ENCODE results near the gene PTPRE.
A peak's percentile ranks its signal among the peaks of the same experiment; 100 is the strongest.

The PTPRE gene

DNA sequence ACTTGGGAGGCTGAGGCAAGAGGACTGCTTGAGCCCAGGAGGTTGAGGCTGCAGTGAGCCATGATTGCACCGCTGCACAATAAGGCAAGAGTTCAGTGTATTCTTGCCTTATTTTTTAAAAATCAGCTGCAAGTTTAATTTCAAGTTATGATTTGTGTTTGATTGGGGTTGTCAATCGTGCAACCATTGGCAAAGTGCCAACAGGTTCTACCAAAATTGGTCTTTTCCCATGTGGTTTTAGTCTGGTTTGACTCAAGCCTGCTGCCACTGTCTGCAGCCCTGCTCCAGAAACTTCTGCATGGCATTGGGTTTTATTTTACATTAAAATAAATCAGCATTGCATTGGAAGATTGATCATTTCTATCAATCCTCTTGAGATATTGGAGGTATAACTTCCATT, 72.7 kb downstream of the PTPRE start:
- no peak for ATAC-seq
- TF ChIP-seq ARNTL (CRISPR knock-in tag; IDR thresholded peaks at IDR 0.05; ENCODE audit: borderline replicate concordance, low read depth) = no peak
- TF ChIP-seq ZFP30 (CRISPR knock-in tag; IDR thresholded peaks at IDR 0.05) = no peak
- no peak for TF ChIP-seq RARB (CRISPR knock-in tag; IDR thresholded peaks at IDR 0.05)
- TF ChIP-seq OSR1 (CRISPR knock-in tag; IDR thresholded peaks at IDR 0.05) = no peak
- no peak for TF ChIP-seq ZC3H10 (CRISPR knock-in tag; IDR thresholded peaks at IDR 0.05)
- TF ChIP-seq, protein P1, sequence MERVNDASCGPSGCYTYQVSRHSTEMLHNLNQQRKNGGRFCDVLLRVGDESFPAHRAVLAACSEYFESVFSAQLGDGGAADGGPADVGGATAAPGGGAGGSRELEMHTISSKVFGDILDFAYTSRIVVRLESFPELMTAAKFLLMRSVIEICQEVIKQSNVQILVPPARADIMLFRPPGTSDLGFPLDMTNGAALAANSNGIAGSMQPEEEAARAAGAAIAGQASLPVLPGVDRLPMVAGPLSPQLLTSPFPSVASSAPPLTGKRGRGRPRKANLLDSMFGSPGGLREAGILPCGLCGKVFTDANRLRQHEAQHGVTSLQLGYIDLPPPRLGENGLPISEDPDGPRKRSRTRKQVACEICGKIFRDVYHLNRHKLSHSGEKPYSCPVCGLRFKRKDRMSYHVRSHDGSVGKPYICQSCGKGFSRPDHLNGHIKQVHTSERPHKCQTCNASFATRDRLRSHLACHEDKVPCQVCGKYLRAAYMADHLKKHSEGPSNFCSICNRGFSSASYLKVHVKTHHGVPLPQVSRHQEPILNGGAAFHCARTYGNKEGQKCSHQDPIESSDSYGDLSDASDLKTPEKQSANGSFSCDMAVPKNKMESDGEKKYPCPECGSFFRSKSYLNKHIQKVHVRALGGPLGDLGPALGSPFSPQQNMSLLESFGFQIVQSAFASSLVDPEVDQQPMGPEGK (CRISPR knock-in tag; IDR thresholded peaks at IDR 0.05; ENCODE audit: borderline replicate concordance) = no peak
- TF ChIP-seq TCF4 (CRISPR knock-in tag; IDR thresholded peaks at IDR 0.05; ENCODE audit: borderline replicate concordance) = no peak
- TF ChIP-seq CSDC2 (CRISPR knock-in tag; IDR thresholded peaks at IDR 0.05) = no peak
- TF ChIP-seq, protein P2, sequence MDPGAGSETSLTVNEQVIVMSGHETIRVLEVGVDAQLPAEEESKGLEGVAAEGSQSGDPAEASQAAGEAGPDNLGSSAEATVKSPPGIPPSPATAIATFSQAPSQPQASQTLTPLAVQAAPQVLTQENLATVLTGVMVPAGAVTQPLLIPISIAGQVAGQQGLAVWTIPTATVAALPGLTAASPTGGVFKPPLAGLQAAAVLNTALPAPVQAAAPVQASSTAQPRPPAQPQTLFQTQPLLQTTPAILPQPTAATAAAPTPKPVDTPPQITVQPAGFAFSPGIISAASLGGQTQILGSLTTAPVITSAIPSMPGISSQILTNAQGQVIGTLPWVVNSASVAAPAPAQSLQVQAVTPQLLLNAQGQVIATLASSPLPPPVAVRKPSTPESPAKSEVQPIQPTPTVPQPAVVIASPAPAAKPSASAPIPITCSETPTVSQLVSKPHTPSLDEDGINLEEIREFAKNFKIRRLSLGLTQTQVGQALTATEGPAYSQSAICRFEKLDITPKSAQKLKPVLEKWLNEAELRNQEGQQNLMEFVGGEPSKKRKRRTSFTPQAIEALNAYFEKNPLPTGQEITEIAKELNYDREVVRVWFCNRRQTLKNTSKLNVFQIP (CRISPR knock-in tag; IDR thresholded peaks at IDR 0.05; ENCODE audit: borderline replicate concordance, low read depth) = no peak

DNA sequence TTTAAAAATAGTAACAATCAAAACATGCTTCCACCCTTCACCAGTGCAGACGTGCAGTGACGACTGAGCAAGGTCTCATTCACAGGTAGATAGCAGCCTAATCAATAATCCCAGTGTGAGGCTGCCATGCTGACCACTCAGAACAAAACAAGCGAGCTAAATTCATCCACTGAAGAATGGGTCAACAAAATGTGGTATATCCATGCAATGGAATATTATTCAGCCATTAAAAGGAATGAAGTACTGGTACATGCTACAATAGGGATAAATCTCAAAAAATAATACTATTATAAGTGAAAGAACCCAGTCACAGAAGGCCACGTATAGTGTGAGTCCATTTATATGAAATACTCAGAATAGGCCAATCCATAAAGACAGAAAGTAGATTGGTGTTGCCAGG, 74.0 kb downstream of the PTPRE start:
- ATAC-seq = no peak
- peak; percentile 98 for TF ChIP-seq ZNF8 (CRISPR knock-in tag; IDR thresholded peaks at IDR 0.05)
- TF ChIP-seq ZNF70 (CRISPR knock-in tag; IDR thresholded peaks at IDR 0.05) = no peak

DNA sequence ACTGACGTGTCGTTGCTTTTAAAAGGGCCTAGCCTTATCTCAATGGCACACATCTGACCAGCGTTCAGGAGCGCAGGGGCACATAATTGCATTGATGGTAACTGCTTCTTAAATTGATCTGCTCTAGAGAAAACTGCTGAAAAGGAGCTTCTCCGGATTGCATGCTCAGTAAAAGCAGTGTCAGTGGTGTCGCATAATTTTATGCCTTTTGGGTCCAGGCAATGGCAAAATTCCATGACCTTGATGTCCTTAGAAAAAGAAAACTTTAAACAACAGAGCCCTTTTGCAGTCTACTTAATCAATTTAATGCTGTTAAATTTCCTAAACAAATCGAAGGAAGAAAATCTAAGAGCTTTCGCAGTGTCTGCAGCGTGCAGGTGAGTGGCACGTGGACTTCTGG, 75.7 kb downstream of the PTPRE start:
- TF ChIP-seq CSDC2 (CRISPR knock-in tag; IDR thresholded peaks at IDR 0.05) (no peak), TCF4 (CRISPR knock-in tag; IDR thresholded peaks at IDR 0.05; ENCODE audit: borderline replicate concordance) (no peak), TOX (CRISPR knock-in tag; IDR thresholded peaks at IDR 0.05; ENCODE audit: borderline replicate concordance) (no peak), PPARA (CRISPR knock-in tag; IDR thresholded peaks at IDR 0.05; ENCODE audit: borderline replicate concordance) (no peak), ZC3H10 (CRISPR knock-in tag; IDR thresholded peaks at IDR 0.05) (no peak), ZNF8 (CRISPR knock-in tag; IDR thresholded peaks at IDR 0.05) (no peak), BACH2 (CRISPR knock-in tag; IDR thresholded peaks at IDR 0.05; ENCODE audit: borderline replicate concordance) (no peak), ZNF70 (CRISPR knock-in tag; IDR thresholded peaks at IDR 0.05) (no peak), SNAI2 (CRISPR knock-in tag; IDR thresholded peaks at IDR 0.05) (no peak), OSR1 (CRISPR knock-in tag; IDR thresholded peaks at IDR 0.05) (no peak), GLIS3 (CRISPR knock-in tag; IDR thresholded peaks at IDR 0.05) (no peak)
- TF ChIP-seq, protein P3, sequence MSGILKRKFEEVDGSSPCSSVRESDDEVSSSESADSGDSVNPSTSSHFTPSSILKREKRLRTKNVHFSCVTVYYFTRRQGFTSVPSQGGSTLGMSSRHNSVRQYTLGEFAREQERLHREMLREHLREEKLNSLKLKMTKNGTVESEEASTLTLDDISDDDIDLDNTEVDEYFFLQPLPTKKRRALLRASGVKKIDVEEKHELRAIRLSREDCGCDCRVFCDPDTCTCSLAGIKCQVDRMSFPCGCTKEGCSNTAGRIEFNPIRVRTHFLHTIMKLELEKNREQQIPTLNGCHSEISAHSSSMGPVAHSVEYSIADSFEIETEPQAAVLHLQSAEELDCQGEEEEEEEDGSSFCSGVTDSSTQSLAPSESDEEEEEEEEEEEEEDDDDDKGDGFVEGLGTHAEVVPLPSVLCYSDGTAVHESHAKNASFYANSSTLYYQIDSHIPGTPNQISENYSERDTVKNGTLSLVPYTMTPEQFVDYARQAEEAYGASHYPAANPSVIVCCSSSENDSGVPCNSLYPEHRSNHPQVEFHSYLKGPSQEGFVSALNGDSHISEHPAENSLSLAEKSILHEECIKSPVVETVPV (CRISPR knock-in tag; IDR thresholded peaks at IDR 0.05) = no peak
- TF ChIP-seq, protein P4, sequence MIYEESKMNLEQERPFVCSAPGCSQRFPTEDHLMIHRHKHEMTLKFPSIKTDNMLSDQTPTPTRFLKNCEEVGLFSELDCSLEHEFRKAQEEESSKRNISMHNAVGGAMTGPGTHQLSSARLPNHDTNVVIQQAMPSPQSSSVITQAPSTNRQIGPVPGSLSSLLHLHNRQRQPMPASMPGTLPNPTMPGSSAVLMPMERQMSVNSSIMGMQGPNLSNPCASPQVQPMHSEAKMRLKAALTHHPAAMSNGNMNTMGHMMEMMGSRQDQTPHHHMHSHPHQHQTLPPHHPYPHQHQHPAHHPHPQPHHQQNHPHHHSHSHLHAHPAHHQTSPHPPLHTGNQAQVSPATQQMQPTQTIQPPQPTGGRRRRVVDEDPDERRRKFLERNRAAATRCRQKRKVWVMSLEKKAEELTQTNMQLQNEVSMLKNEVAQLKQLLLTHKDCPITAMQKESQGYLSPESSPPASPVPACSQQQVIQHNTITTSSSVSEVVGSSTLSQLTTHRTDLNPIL (CRISPR knock-in tag; IDR thresholded peaks at IDR 0.05; ENCODE audit: low read depth) = no peak
- TF ChIP-seq, protein P1 (CRISPR knock-in tag; IDR thresholded peaks at IDR 0.05; ENCODE audit: borderline replicate concordance) = no peak
- no peak for ATAC-seq

DNA sequence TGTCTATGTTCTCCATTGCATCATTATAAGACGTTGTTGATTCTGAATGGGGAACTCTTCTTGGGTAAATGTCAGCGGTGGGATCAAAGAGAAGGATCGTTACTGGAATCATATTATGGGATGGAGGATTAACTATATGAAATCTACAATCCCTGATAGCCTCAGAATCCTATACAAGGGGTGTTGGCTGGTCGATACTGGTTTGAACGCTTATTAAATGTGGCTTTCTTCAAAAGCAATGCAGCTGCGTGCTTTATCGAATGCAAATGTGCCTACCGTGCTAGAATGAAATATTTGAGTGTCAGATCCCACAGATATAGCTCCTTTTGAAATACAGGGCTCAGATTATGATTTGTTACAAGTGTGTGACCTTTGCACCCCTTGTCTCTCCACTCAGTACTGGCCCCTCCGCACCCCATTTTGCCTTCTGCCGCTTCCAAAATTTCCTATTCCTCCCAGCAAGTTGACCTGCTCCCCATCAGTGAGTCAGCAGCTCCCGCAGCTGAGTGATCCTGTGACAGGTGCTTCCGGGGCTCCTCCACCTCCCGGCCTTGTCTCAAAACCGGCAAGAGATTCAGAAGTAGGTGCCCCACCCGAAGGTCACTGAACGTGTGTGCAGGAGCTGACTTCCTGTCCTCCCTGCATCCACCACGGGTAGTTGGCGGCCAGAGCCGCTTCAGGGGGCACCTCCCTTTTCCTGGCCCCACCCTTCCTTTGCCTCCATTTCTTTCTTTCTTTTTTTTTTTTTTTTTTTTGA, 76.6 kb downstream of the PTPRE start:
- no peak for ATAC-seq
- TF ChIP-seq OSR1 (CRISPR knock-in tag; IDR thresholded peaks at IDR 0.05) (no peak), ZNF8 (CRISPR knock-in tag; IDR thresholded peaks at IDR 0.05) (no peak), TOX (CRISPR knock-in tag; IDR thresholded peaks at IDR 0.05; ENCODE audit: borderline replicate concordance) (no peak), CSDC2 (CRISPR knock-in tag; IDR thresholded peaks at IDR 0.05) (no peak), ZFP3 (CRISPR knock-in tag; IDR thresholded peaks at IDR 0.05) (no peak), ARNTL (CRISPR knock-in tag; IDR thresholded peaks at IDR 0.05; ENCODE audit: borderline replicate concordance, low read depth) (no peak), TCF4 (CRISPR knock-in tag; IDR thresholded peaks at IDR 0.05; ENCODE audit: borderline replicate concordance) (no peak), ZC3H10 (CRISPR knock-in tag; IDR thresholded peaks at IDR 0.05) (no peak), ZNF565 (CRISPR knock-in tag; conservative IDR thresholded peaks at IDR 0.05; ENCODE audit: low read depth) (no peak)
- TF ChIP-seq, protein P3 (CRISPR knock-in tag; IDR thresholded peaks at IDR 0.05) = no peak
- TF ChIP-seq, protein P4 (CRISPR knock-in tag; IDR thresholded peaks at IDR 0.05; ENCODE audit: low read depth) = no peak
- TF ChIP-seq, protein P2 (CRISPR knock-in tag; IDR thresholded peaks at IDR 0.05; ENCODE audit: borderline replicate concordance, low read depth) = no peak

Measured in SK-N-SH treated with all-trans-retinoic acid at 6 μM for 48 hours (cell line).